ENCODE measurements around the gene PISD.

Gene PISD

DNA sequence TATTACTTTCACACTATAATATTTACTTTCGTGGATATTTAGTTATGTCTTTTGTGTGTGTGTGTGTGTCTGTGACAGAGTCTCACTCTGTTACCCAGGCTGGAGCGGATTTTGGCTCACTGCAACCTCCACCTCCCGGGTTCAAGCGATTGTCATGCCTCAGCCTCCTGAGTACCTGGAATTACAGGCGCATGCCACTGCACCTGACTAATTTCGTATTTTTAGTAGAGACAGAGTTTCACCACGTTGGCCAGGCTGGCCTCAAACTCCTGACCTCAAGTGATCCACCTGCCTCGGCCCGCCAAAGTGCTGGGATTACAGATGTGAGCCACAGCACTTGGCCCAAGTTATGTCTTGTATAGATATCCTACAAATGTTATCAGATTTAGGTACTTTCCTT is 9.9 kb downstream of the PISD start:
- no peak for DNase-seq

DNA sequence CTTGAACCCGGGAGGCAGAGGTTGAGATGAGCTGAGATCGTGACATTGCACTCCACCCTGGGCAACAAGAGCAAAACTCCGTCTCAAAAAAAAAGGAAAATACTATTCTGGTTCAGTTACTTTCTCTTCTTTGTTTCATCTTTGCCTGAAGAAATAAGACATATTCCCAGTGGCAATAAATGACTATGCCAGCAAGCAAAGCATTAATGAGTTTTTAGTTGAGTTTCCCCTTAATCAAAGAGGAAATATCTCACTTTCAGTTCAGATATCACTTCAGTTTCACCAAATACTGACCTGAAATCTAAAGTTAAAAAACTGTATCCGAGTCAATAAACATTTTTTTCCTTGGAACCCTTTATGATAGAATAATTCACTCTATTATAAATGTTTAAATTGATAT is 10.4 kb downstream of the PISD start:
- no peak for DNase-seq

DNA sequence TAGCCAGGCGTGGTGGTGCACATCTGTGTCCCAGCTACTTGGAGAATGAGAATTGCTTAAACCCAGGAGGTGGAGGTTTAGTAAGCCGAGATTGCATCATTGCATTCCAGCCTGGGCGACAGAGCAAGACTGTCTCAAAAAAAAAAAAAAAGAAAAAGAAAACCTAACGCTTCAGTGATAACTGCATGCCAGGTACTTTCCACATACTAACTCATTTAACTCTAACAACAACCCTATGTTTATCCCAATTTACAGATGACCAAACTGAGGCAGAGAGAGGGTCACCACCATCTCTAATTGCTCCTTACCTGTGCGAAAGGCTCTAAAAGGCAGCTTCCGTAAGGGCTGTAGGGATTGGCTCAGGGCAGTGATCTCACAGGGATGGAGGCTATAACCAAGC is 11.6 kb downstream of the PISD start:
- no peak for DNase-seq

DNA sequence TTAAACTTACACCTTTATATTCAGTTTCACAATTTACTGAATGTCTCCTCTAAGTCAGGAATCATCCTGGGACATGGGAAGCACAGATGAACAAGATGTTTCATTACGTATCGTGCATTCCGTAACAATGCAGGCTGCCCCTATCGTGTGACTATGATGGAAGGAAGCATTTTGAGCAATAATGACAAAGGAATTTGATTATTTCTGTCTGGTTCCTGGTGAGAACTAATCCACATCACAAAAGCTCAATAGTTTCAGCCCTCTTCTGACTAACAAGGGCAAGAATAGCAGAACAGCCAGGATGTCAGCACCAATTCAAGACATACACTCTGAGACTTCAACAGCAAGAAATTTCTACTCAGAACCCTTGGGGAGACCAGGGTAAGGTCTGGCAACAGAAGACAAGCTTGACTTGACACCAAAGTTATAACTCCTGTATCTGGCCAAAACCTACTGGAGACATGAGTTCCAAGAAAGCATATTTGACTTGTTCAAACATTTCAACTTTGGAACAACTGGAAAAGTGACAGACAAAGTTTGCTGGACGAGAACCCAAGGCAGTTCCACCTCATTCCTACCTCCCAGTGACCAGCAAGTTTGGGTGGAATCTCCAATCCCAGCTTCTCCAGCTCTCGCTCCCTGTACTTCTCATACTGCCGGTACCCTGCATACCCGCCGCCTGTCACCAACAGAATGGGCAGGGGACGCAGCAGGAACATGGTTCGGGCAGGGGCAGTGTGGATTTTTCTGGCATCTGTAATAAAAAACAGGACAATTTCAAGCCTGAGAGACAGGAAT is 14.3 kb downstream of the PISD start:
- no peak for DNase-seq

DNA sequence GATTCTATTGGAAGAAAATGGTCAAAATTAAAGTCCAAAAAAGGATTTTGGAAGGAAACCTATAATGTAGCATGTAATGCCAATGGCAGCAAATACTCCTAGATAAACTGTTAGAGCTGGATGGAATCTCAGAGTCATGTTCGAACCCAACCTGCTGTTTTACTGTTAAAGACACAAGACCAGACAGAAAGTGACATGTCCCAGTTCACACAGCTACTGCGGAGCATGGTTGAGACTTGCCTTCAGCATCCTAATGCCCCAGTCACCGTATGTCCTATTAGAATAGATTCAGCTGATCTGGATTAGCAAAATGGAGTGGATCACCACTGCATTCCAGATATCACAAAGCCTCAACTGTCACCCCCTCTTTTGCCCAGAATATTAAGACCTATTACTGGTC is 14.9 kb downstream of the PISD start:
- DNase-seq, result no peak

DNA sequence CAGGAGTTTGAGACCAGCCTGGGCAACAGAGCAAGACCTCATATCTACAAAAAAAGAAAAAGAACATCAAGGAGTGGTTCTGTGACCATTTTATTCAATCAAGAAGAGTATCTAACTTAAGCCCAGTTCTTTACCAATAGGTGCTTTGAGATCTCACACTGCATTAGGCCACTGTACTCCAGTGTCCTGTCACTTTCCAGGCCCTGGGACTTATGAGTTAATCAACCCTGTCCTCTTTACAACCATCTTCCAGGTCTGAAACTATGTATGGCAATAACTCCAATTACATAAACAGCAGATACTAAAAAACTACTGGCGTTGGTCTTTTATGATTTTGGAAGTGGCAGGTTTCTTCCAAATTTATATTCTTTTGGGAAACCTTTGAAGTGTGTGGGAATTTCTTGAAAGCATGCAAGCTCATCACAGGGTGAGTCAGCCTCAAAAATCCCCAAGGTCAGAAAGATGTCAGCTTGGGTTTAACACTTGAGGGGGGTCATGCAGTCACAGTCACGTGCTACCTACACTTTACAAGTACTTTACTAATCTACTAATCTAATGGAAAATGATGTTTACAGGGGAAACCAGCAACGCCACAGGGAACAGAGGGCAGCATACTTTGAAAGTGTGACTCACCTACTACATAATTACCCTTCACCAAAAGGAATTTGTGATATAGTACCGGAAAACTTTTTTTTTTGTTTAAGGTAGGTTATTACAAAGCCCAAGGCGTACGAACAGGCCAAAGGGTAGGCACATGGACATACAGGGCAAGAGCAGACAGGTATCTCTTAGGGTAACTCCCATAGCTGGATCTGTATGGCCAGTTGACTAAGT is 15.6 kb downstream of the PISD start:
- peak; percentile 45 for DNase-seq

DNA sequence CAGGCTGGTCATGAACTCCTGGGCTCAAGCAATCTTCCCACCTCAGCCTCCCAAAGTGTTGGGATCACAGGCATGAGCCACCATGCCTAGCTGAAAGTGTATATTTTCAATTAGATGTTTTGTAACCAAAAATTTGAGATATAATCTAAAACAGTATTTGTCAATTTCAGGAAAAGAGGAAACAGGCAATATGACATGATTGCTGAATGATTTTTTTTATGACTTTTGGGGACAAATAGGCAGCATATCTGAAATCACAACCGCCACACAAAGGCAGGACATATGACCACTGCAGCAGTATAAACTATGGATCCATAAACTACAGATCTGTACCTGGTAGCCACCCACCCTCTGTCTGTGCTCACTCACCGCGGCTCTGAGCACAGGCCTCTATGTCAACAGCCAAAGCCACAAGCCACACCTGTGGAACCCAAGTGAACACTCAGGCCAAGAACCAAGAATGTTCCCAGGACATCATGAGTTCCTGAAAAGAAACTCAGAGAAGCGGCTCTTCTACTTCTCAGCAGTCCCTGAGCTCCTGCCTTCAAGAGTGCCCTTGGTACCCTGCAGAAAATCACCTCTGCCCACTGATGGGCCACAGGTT is 22.5 kb downstream of the PISD start:
- DNase-seq, result no peak

DNA sequence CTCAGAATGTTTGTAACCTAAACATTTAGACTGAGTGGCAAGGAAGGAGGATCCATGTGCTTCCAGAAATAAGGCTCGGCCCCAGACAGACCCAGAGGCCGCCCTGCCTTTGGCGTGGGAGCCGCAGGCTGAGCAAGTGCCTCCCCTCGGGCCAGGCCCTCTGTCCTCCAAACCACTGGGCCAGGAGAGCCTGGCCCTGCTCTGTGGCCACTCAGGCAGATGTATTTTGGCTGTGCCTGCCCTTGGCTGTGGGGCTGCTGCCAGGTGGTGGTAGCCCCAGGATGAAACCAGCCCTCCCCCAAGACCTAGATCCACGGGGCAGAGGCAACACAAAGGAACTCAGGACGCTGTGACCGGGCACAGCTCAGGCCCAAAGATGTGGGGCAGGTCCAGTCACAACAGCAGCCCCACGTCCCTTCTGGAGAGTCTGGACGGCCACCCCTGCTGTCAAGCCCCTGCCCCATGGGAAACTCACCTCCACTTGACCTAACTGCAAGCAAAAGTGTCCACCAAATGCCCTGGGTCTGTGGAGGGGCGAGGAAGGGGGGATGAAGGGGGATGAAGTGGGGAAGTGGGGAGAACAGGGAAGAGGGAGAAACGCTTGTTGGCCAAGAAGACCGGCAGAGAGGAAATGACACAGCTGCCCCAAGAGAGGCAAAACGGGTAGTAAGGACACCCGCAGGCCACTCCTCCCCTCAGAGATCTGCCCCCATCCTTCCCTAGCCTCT is 24.0 kb downstream of the PISD start:
- DNase-seq, result no peak

DNA sequence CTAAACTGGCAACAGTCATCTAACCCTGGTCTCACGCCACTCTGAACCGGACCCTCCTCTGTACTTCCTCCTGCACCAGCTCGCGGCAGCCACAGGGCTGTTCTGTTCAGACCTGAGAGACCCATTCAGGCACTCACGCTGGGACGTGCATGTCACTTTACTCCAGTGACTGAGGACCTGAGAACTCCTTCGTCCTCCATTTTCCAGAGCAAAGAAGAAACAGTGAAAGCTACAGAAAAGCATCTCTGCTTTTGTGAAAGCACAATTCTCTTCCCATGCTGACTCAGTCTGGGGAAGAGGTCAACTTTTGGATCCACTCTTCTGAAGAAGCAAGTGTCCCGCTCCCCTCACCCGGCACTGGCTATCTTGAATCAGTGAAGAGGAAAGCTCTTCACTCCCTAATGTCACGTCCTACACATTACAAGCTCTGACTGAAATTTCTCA is 24.5 kb downstream of the PISD start:
- DNase-seq, result no peak

DNA sequence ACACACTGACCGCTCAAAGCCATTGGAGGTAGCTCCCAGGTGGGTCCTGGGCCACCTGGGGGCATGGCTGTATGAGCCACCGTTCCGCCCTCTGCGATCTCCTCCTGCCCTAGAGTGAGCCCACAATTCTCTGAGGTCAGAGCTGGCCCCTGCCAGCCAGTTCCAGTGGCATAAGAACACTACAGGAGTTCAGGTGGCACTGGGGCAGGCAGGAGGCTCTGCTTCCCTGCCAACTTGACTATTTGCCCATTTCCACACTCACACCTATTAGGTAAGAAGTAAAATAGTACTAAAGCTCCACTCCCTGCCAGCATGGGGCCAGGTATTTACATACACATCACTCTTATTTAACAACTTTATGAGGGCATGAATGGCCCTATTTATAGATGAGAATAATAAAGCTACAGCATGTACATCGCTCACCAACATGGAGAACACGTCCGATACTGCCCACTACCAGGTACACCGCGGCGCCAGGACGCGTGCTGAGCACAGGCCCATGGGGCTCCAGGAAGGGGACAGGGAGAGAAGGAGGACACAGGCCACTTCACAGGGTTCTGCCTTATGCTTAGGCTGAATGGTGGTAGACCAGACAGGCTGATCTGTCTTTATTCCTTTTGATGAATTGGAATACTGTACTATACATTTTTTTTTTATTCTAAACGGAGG is 26.2 kb downstream of the PISD start:
- DNase-seq, result no peak

DNA sequence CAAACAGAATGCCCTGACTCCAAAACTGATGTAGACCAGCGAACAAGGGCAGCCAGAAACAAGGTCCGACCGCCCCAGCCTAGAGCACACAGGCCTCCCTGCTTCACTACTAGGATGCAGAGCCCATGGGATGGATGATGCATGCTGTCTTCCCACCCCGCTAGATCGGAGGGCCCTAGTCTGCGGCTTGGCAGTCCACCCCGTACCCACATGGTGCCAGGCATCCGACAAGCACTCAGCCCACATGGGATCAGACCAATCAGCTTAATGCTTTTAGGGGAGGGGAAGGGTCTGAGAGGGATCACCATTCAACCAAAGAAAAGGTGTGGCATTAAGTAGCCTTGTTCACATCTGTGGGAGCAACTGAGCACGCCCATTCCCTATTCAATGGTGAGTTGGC is 30.6 kb downstream of the PISD start:
- DNase-seq, result no peak

DNA sequence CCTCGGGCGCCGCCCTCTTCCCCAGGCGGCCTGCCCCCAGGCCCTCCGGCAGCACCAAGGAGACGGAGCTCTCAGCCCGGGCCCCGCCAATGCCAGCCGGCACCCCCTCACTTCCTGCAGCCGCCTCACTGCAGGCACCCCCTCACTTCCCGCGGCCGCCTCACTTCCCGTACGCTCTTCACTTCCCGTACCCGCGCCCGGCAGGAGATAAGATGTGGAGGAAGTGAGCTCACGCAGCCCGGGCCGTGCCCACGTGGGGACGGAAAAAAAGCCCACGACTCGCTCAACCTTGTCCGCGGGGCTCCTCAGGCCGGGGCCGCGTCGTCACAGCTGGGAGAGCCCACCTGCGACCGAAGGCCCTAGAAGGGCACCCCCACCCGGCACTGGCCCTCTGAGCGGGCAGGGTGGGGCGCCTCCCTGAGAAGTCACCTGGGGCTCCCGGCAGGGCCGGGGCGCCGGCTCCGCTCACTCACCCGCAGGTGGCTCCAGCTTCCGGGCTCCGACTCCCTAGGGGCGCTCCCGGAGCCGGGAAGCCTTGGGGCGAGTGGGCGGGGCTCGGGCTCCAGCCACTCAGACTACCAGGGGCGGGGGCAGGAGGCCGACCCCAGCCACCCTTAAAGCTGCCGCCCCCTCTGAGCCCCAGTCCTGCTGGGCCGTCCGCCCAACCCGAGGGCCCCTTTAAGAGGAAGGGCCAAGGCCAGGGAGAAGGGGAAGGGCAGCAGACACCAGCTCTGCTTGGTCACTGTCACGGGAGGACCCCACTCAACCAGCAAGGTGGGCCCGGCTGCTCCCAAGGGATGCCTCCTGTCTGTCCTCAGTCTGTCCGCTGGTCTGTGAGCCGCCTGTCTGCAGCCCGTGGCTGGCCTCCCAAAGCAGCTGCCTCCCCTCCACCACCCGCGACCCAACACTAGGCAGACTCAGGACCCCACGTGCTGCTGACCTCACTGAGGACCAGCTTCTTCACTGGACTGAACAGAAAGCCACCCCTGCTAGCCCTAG is 31.4 kb downstream of the PISD start:
- DNase-seq, result peak; percentile 71

DNA sequence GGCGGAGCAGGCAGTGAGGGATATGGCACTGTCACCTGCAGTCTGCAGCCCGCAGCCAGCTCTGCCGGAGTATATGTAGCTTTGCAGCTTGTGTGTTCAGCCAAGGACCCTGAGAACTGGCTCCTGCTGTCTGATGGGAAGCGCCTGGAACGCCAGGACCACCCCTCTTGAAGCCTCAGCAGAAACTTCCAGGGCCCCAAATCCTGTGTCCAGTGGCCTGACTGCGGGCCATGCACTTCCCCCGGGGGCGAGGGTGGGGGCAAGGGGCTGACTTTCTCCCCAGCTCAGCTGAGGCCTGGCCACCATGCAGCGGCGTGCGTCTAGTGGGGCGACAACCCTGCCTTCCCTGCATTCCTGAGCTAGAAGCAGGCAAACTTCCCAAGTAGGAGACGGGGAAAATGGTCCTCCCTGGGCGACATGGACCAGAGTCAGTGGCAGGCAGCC is 32.3 kb downstream of the PISD start:
- DNase-seq, result no peak

DNA sequence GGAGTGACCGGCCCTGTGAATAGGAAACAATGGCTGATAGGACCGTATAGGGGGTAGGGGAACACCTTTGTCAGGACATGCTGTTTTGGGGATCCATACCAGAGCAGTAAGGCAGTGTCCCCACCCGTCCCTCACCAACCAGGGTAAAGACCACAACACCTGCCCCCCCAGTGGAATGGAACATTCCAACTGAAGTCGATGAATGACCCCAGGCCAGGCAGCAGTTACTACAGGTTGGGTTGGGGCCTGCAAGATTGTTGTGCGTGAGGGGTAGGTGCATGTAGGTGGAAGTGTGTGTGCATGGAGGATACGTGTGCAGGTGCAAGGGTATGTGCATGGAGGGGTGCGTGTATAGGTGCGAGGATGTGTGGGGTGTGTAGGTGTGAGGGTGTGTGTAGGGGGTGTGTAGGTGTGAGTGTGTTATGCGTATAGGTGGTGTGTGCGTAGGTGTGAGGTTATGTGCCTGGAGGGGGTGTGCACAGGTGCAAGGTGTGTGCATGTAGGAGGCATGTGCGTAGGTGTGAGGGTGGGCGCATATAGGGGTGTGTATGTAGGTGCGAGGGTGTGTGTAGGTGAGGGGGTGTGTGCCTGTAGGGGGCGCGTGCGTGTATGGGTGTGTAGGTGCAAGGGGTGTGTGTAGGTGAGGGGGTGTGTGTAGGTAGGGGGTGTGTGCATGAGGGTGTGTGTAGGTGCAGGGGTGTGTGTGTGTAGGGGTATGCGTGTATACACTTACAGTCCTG is 32.9 kb downstream of the PISD start:
- no peak for DNase-seq

DNA sequence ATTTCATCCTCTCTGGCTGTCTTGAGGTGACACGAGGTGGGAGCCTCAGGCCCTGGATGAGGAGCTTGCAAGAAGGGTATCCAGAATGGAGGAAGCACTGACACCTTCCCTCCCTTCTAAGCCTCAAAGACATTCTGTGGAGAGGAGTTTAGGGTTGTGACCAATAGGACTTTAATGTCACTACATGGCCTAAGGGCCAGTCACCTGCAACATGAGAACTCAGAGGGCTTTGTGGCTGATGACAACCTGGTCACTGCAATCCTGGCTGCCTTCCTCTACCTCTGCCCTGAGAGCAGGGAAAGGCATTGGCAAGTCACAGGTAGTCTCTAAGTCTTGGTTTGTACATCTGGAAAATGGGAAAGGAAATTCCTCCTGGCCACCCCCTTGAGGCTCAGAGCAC is 33.7 kb downstream of the PISD start:
- no peak for DNase-seq

DNA sequence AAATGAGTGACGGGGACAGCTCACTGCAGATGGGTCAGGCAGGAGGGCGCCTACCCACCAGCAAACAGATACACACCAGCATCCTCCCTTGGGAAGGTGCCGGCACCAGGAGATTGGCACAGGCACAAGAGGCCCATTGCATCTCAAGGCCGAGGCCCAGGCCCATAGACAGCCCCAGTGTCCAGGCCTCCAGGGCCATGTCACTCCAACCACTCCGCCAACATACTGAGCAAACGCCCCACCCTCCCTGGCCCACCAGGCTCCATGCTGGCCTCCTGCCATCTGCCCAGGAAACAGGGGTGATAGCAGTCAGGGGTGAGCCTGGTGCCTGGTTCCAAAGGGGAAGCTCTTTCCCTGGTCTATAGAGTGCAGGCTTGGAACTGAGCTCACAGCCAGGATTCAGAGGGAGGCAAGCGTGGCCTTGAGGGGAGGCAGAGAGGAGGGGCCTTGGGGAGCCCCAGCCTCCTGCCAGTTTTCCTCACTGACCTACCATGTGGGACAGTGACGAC is 34.7 kb downstream of the PISD start:
- DNase-seq, result no peak

DNA sequence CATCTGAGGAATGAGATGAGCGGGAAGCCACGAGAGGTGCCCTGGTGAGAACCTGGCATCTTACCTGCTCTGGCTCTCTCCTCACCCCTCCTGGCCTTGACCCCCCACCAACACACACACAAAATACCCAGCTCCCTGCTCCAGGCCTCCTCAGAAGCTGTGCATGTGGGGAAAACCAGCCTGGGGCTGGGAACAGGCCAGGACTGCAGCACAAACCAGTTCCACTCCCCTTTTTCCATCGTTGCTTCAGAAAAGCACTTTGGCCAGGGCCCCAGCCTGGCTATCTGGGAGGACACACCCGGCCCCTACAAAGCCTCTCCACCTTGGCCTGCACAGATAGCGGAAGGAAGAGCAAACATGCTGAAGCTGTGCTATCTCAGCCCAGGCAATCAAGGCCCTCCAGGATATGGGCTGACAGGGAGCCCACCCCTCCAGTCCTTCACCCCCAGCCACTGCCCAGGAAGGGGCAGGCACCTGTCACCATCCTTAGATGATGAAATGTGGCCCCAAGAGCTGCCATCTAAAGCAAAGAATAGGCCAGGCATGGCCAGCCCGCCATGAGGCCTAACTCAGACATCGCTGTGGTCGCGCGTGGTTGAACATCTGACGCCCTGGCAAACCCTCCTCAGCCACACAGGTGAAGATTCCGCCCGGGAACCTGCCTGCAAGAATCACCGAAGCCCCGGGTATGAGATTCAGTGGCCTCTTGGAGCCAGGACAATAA is 35.4 kb downstream of the PISD start:
- DNase-seq, result no peak

DNA sequence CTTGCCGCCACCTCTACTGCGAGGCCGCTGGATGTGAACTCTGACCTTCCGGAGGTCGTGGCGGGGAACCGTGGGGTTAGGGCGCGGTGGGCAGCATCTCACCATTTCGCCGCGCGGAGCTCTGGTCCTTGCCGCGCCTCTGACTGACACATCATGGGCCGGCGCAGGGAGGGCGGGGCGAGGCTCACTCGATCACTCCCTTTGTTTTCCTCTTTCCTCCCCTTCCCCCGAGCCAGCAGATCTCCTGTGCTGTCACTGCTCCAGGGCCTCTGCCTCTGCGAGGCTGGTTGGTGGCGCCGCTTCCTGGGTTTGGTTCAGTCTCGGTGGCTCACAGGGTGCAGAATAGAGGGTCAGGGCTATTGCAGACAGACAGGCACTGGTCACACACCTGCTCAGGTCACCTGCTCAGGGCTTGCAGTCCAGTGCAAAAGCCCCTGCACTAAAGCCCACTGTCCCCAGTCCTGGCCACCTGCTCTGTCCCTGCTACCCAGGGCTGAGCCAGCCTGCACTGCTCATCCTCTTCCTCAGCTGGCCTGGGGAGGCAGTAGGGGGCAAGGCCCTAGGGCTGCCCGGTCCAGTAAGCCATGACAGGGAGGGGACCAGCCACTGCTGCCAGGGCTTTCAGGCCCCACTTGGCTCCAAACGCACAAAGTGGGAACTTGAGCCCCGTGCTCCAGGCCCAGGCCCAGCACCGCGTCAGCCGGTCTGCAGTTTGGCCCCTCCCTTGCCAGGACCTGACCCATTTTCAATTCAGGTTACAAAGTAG is 36.2 kb downstream of the PISD start:
- no peak for DNase-seq

DNA sequence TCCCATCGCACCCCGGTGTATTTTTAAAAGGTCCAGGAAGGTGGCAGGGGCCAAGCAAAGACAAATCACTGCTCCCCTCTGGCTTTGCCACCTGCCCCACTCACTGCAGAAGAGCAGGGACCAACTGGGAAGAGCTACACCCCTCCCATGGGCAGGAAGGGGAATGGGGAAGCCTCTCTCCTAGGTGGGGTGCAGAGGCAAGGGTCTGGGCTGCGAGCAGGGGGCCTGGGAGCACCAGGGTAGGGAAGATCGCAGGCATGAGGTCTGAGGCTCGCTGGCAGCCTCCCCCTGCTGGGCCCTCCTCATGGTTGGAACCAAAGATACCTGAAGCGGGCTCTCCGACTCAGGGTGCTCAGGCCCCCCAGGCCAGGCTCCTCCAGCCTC is 36.8 kb downstream of the PISD start:
- DNase-seq, result no peak
